NCI-H2171 (cell line): ENCODE data around the gene DDIT4.
A peak's percentile ranks its signal among the peaks of the same experiment; 100 is the strongest.
"Not testable (repeated sequence)": the region's sequence is repeated elsewhere in the genome, so short reads cannot be mapped to it uniquely, and the experiment has no call there.

ENCODE experiments used
- DNase-seq: peaks from one replicate; lab custom pipeline; 2025; lab: John Stamatoyannopoulos, UW

The DDIT4 gene

DNA sequence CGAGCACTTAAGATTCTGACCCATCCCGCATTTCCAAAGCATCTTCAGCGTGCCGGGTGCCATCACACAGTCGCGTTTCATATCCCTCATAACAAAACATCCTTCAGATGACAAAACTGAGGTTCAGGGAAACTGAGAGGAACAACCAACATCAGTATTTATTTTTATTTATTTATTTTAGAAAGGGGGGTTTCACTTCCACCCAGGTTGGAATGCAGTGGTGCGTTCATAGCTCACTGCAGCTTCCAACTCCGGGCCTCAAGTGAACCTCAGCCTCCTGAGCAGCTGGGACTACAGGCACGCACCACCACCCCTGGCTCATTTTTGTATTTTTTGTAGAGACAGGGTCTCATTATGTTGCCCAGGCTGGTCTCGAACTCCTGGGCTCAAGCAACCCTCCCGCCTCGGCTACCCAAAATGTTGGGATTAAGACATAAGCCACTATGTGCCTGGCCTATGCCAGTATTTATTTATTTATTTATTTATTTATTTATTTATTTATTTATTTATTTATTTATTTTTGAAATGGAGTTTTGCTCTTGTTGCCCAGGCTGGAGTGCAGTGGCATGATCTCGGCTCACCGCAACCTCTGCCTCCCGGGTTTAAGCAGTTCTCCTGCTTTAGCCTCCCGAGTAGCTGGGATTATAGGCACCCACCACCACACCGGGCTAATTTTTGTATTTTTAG lies 24.4 kb upstream of the DDIT4 start:
- DNase-seq = not testable (repeated sequence)

DNA sequence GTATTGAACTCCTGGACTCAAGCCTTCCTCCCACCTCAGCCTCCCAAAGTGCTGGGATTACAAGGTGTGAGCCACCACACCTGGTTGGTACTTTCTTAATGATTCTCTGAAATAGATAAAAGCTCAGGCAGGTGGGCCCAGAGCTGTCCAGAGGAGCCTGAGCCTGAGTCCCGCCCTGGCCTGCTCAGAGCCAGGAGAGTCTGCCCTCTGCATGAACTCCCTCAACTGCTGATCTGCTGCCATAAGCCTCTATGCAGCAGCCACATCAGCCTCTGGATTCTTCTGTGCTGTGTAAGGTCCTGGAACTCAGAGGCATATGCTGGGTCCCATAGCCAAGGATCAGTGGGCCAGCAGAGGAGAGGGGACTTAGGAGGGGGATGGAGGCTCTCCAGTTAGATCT lies 23.1 kb upstream of the DDIT4 start:
- DNase-seq = no peak

DNA sequence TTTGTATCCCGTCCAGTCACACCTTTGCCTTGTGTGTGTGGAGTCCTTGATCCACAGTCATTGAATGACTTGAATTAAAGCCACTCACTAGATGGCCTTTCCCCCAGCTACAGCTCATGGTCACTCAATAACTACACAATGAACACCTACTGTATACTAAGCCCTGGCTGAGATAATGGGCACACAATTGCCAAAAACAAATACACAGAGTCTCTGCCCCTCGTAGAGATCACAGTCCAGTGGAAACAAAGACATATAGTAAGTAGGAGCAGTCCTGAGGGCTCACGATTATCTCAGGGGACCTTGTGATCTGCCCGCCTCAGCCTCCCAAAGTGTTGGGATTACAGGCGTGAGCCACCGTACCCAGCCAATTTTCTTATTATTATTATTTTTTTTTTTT lies 22.1 kb upstream of the DDIT4 start:
- no peak for DNase-seq

DNA sequence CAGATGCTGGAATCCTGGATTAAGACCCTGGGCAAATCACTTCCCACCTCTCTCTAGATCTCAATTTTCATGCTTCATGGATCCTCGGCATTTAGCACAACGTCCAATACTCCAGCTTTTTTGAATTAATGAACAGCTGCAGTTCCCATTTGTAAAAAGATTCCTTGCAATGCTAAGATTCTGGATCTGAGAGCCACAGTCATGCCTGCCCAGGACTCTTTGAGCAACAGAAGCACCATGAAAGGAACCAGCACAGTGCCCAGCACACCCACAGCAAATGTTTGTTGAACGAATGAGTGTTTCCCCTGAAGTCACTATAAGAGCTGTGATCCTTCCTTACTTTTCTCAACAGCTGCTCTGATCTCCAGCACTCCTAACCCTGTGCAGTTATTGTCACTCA lies 20.8 kb upstream of the DDIT4 start:
- no peak for DNase-seq

DNA sequence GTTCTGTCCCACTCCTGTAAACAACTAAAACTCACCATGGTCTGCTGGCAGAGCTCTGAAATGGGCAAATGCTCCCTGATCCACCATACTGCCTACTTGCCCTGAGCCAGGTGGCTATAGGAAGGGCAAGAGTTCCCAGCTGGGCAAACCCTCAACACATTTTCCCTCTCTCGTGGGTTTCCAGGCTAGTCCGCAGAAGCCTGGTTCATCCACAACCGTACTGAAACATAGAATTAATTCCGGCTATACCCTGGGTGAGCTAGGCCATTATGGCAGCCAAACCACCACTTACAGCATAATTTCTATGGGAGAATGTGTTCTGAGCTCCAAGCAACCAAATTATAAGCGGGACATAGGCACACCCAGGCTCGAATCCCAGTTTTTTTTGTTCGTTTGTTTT lies 20.1 kb upstream of the DDIT4 start:
- DNase-seq = no peak

DNA sequence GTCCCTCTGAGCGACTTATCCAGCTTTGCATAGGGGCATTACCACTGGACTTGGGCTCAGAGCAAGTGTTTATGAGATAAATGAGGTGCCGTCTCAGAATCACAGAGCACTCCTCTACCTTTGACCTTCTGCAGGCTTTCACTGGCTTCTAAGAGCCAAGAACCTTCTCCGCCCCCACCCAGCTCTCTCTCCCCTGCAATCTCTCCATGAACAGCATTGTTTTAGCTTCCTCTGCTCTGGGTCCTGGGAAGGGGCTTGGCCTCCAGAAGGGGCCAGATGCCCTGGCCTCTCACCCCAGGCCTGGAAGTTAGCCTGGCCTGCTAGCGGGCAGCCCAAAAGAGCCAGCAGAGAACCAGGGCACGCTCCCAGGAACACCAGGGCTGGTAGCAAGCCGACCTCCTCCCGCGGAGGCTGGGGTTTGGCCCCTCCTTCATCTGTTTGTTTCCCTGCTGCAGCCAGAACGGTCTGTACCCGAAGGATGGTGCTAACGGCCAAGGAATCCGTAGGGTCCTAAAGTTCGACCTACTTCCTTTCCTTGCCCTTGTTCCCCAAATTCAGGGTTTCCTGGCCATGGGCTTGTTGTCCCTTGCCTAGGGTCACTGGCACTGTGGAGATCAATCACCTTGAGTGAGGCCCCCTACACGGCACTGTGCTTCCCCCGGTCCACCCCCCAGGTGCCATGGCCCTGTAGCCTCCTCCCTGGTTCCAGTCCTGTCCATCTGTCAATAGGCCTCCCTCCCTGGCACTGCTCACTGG lies 18.7 kb upstream of the DDIT4 start:
- DNase-seq = peak; percentile 15

DNA sequence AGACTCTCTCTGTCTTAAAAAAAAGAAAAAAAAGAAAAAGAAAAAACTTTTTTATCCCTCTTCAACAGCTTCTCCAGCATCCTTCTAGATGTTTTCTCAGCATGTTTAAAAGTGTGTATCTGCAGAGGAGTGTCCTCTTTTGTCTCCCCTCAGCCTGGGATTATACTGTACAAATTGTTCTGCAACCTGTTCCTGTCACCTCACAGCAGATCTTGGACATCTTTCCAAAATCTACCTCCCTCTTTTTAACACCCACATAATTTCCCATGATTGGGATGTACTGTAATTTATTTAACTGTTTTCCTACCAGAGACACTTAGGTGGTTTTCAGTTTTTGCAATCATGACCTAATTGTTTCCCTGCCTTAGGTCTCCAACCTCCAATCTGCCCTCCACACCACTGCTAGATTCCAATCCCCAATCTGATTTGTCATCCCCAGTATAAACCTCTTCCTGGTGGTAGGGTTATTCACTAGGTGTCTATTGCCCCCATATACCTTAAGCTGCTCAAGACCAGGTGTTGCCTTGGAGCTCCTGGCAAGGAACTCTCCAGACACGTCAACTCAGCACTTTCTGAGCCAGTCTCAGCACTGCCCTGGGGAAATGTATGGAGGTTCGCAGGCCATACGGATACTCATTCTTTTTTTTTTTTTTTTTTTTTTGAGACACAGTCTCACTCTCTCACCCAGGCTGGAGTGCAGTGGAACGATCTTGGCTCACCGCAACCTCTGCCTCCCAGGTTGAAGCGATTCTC lies 17.6 kb upstream of the DDIT4 start:
- DNase-seq = no peak

DNA sequence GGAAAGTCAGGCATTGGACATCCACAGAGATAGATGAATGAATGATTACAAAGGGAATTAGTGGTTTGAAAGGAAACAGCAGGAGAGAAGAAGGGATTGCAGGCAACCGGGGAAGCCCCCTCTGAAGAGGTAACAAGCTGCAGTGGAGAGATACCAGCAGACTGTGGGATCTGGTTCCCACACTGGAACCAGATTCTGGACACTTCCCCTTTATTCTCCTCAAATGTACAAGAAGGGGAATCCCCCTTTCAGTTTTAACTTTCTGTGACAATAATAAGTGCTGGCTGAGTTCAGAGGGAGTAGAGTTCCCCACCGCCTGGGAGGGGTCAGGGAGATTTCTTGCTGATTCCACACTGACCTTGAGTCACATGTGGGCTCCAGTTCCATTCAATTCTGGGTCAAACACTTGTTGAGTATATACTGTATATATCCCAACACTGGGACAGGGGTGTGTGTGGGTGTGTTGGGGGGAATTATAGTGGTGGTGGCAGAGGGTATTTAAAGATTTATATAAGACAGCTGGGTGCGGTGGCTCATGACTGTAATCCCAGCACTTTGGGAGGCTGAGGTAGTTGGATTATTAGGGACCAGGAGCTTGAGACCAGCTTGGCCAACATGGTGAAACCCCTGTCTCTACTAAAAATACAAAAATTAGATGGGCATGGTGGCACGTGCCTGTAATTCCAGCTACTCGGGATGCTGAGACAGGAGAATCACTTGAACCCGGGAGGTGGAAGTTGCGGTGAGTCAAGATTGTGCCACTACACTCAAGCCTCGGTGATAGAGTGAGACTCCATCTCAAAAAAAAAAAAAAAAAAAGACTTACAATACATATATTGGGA lies 16.5 kb upstream of the DDIT4 start:
- no peak for DNase-seq

DNA sequence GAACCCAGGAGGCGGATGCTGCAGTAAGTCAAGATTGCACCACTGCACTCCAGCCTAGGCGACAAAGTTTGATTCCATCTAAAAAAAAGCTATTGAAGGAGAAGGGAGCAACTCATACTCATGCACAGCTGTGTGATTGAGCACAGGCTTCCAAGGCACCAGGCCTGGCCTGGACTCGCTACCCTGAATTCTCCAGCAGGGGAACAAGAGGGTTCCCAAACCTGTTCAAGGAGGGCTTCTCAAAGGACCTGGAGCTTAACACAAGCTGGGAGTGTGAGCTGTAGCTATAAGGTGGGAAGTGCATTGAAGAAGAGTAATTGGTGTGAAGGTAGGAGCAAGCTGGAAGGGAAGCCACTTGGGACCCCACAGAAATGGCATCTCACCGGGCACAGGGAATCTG lies 15.1 kb upstream of the DDIT4 start:
- DNase-seq = no peak

DNA sequence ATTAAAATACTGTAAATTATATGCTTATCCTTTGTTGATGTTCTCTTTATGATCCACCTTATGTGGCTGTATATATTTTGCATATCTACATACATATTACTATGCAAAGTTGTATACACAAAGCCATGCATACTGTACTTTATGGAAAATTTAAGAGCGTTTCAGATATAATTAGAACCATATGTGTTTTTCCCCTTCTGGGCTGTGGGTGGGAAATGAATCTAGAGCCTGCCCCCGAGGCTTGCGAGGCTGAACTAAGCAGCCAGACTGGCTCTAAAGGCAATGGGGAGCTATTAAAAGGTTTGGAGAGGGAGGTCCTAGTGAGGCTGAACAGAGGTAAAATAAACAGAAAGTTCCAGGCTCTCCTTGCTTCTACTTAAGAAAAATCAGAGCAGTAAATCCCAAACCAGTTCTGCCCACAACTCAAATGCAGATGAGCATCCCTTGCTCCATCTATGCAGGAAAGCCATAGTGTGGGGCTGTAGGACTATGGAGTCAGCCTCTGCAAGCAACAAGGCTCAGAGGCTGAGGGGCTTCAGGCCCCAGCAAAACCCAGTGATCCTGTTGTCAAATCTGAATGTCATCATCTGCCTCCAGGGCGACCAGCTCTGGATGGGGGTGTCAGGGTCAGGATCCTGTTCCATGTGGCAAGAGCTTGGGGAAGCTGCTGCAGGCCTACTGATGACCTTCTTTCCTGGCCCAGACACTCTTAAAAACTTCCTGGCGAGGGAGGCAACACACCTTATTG lies 14.1 kb upstream of the DDIT4 start:
- no peak for DNase-seq

DNA sequence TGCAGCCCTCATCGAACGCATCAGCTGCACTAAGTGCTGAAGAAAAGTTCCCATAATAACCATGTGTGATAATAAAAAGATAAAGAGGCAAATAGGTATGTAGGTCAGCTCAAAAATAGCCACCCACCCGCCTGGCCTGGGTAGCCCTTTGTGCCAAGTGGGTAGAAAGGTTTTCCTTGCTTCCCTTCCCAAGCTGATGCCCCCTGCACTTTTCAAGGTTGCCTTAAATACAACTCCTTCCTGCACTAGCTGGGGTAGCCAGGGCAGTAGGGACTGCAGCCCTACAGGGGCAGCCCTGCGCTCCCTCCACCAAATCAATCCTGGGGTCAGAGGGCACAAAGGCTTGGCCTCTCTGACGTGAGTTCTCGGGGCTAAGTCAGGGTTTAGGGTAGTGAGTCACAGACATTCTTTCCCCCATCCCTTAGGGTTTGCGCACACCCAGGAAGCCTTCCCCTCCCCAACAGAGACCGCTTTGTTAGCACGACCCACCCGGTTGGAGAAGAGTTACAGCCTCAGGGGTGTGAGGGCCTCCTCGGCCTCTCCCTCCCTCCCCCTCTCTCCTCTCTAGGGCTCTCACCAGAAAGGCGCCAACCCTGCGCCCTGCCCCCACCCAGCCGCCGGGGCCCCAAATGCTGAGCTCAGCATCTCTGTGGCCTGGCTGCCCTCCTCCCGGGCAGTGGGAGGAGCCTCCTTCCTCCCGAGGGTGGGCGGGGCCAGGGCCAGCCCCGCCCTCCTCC lies 13.3 kb upstream of the DDIT4 start:
- no peak for DNase-seq

DNA sequence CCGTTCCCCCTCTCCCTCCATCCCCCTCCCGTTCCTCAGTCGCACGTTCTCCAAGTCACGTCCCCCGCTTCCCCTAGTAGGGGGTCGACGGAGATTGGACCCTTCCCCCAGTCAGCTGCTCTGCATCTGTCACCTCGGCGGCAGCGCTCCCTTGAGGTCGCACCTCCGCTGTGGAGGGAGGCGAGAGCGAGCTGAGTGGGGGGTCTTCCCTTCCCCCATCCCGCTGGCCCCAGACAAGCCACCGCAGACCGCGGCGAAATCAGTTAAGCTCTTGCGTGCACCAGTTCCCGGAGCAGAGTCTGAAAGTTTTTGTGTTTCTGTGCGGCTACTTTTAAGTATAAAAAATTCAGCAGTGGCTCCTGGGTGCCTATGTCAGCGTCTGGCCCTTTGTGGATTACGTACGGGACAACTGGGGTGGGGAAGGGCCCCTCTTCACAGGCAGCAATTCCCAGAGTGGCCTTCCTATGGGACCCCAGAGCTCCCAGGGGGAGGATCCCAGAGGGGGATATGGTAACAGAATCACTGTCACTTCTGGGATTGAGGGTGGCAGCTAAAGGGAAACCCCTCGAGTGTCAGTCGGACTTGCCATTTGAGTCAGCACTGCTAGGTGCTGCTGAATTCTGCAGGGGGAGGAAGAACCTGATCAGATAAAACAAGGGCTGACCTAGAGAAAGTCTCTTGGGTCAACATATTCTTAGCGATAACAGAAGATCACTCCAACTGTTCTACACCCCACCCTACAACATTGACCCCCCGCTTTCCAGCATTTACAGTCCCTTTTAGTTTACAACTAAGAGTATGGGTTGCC lies 12.5 kb upstream of the DDIT4 start:
- DNase-seq = peak; percentile 16

DNA sequence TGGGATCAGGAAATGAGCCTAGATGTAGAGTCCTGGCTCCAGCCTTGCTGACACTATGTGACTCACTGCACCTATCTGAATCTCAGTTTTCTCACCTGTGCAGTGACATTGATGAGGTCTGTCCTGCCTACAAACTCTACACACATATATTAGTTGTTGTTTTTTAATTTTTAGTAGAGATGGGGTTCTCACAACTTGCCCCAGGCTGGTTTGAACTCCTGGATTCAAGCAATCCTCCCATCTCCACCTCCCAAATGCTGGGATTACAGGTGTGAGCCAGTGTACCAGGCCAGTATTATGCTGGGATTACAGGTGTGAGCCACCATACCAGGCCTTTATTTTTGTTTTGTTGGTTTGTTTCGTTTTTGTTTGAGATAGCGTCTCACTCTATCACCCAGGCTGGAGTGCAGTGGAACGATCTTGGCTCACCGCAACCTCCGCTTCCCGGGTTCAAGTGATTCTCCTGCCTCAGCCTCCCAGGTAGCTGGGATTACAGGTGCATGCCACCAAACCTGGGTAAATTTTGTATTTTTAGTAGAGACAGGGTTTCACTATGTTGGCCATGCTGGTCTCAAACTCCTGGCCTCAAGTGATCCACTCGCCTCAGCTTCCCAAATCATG lies 11.8 kb upstream of the DDIT4 start:
- no peak for DNase-seq

DNA sequence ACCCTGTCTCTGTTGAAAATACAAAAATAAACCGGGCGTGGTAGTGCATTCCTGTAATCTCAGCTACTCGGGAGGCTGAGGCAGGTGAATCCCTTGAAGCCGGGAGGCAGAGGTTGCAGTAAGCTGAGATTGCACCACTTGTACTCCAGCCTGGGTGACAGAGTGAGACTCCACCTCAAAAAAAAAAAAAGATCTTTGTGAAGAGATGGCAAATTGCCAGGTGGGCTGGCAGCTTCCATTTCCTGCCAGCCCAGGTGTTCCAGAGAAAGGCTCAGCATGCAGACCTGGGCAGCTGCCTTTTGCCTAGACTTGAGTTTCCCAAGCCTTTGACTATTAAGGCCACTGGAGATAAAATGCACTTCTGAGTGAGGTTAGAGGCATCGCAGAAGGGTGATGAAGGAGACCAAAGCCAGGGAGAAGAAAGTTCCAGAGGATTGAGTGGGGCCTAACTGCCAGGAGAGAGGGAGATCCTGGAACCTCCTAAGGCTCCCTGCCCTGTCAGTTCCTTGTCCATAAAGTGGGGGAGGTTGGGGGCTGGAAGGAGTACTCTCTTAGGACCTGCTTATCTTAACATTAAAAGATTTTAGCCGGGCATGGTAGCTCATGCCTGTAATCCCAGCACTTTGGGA lies 10.0 kb upstream of the DDIT4 start:
- peak; percentile 84 for DNase-seq

DNA sequence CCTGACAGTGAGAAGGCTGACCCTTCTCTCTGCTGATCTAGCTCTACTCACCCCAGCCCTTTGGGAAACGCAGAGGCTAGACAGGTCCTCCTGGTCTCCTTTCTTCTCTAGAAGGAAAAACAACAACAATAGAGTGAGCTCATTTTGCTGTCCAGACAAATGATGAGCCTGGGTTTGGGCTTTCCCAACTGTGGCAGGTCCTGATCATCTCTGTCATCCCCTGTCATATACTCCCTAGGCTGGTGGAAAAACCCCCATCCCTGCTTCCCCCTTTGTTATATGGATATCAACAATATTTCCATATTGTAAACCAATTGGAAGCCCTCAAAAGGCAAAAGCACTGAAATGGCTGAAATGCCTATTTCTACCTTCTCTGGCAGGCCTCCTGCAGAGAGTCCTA lies 9.2 kb upstream of the DDIT4 start:
- no peak for DNase-seq

DNA sequence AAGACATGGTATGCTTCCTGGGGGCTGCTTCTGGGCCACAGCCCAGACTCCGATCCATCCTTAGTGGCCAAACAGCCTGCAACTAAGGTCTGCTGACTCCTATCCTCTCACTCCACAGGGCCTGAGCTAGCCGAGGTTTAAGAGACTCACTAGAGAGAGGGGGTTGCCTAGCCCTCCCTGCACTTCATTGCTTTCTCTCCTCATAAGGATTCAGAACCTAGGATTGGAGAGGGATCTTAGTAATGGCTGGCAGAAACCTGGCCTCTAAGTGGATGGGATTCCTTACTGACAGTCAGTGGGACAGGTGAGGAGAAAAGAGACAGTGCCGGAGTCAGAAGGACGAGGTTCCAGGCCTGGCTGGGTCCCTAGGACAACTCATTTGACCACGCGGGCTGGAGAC lies 8.2 kb upstream of the DDIT4 start:
- no peak for DNase-seq

DNA sequence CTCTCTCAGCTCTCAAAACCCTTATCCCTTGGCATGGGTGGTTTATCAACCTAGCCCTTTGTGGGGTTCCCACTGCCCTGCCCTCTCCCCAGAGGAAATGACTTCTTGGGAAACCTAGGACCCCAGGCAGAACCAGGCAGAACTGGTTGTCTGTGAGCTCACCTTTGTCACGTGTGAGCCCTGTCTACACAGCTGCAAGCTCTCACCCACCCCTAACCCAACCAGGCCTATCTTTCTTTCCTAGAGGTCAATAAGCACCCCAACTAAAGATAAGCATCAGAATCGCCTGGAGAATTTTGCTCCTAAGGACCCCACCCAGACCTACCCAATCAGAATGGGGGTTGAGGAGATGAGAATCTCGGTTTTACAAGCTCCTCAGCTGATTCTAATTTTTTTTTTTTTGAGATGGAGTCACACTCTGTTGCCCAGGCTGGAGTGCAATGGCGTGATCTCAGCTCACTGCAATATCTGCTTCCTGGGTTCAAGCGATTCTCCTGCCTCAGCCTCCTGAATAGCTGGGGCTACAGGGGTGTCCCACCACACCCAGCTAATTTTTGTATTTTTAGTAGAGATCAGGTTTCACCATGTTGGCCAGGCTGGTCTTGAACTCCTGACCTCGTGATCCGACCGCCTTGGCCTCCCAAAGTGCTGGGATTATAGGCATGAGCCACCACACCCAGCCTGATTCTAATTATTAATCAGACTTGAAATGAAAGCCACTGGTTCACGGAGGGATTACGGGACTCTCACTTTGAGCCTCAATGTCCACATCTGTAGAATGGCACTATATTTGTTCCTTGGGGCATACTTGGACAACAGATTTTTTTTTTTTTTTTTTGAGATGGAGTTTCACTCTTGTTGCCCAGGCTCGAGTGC lies 7.5 kb upstream of the DDIT4 start:
- DNase-seq = no peak

DNA sequence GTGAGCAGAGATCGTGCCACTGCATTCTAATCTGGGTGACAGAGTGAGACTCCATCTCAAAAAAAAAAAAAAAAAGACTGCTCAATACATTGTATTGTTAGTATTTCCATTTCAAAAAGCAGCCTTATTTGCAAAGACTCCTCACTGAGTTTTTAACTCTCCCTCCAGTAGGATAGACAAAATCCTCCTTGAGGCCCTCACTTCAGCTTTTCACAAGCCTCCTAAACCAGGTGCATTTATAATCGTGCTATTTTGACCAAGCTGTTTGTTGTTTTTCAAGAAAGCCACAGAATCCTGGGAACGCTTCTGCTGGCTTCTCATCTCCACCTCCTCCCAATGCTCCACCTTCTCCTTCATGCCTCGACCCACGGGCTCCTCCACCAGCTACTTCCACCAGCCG lies 6.3 kb upstream of the DDIT4 start:
- no peak for DNase-seq
